ENCODE results near the gene WDR45B. TPM values are rescaled to one million over a fixed set of nuclear protein-coding genes. Genes with fewer than 3 reads are reported as not detected.

WDR45B gene
- total RNA-seq, 2 experiments from 2014 or later: 38.2 to 40.2 TPM

Small RNA genes within 50 kb of the gene (microRNA-seq; reads per million reads assigned to microRNA genes)
- gene MIR4525: 1.7 reads per million

Other genes starting within 250 kb of the WDR45B start
- 10 to 100 TPM; 47.6 to 53.6 TPM for gene HEXD, start 230.1 kb downstream of the WDR45B start, total RNA-seq
- gene OGFOD3, start 229.9 kb downstream of the WDR45B start, total RNA-seq: 10 to 100 TPM; 25.2 to 28.0 TPM
- 100 to 1,000 TPM; 220 to 247 TPM for gene CYBC1, start 197.7 kb downstream of the WDR45B start, total RNA-seq
- gene NARF, start 189.7 kb downstream of the WDR45B start, total RNA-seq: 100 to 1,000 TPM; 112 to 114 TPM
- gene FOXK2, start 128.7 kb downstream of the WDR45B start, total RNA-seq: 10 to 100 TPM; 62.3 to 65.3 TPM
- 1 to 10 TPM; 1.3 to 2.2 TPM for gene RAB40B, start 50.3 kb upstream of the WDR45B start, total RNA-seq
- 10 to 100 TPM; 41.8 to 43.8 TPM for gene FN3KRP, start 68.3 kb upstream of the WDR45B start, total RNA-seq
- 1 to 10 TPM; 1.7 to 1.9 TPM for gene FN3K, start 87.2 kb upstream of the WDR45B start, total RNA-seq
- 100 to 1,000 TPM; 112 to 122 TPM for gene TBCD, start 103.6 kb upstream of the WDR45B start, total RNA-seq
- gene ZNF750, start 191.6 kb upstream of the WDR45B start, total RNA-seq: not detected

Measured in activated CD8-positive, alpha-beta T cell treated with anti-CD3 and anti-CD28 coated beads, Interleukin-2, amount 10 ng/mL, durations not matched to agents 7 days and 5 days (primary cell).